8988T (cell line): ENCODE data around the gene MED28.
"Not testable (repeated sequence)": the region's sequence is repeated elsewhere in the genome, so short reads cannot be mapped to it uniquely, and the experiment has no call there.

Experiments used
- DNase-seq: peaks from one replicate; pipeline ENCODE4 v3.0.0; 2011

Gene MED28, protein sequence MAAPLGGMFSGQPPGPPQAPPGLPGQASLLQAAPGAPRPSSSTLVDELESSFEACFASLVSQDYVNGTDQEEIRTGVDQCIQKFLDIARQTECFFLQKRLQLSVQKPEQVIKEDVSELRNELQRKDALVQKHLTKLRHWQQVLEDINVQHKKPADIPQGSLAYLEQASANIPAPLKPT

DNA sequence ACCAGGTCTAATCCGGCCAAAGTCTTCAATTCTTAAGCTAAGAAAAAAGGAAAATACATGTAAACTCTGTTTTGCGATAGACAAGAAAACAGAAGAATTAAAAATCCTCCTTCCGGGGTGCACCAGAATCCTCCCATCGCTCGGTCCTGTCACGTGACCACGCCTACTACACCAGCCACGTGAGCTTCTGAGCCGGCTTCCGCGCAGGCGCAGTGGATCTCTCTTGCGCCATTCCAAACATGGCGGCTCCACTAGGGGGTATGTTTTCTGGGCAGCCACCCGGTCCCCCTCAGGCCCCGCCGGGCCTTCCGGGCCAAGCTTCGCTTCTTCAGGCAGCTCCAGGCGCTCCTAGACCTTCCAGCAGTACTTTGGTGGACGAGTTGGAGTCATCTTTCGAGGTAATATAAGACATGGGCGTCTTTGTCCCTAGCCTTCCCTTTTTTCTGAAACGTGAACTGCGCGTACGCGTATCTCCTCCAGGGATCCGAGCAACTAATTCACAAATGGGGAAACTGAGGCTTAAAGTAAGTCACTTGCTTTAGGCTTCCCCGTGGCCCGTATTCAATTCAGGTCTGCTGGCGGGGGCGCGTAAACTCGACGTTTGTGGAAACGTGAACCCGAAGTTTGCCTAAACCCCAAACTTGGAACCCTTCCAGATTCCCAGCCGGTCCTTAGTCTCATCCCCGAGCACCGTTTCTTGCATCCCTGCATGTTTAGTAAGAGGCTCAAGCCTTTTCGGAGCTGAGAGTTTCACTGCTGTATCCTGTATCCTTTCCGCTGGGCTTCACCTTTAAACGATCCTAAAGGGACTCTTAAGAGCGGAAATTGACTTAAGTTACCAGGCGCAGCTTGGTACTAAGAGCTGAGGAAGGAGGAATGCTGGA, at the start of gene MED28:
TSS of gene MED28 (plus strand) at position 226 of the 884 bp plus-strand sequence. CDS start at position 240, 14 bp downstream.
- peak; percentile 84 for DNase-seq

DNA sequence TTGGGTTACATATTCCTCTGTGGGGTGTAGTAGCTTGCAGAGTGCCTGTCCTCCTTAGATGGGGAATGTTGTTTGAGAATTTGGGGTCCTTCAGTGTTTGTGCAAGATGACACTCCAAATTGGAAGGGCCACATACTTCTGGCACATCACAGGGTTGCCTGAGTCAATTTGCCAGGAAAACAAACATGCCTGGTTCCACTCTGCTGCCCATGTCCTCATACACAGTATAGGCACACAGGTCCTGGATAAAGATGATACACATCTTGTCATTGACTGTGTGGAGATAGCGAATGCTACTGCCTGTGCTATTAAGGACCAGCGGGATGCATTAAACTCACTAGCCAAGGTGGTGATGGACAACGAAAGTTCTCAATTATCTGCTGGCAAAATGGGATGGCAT, 48.6 kb upstream of the MED28 start:
- DNase-seq, result no peak

DNA sequence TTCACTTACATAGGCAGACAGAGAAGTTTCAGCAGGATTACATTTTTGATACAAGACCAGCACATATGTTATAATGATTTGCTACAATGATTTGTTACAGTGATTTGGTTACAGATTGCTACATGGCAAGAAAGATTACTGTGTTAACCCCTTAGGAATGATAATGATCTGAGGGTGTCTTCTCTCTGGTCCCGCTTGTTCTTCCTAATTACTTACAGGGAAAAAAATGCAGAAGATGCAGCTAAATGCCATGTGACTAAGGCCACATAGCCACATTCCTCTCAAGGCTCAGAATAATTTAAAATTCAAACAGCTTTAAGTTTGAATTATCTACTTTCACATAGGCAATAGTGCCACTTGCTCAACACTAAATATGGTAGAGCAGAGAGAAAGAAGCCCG, 47.2 kb upstream of the MED28 start:
- DNase-seq, result no peak

DNA sequence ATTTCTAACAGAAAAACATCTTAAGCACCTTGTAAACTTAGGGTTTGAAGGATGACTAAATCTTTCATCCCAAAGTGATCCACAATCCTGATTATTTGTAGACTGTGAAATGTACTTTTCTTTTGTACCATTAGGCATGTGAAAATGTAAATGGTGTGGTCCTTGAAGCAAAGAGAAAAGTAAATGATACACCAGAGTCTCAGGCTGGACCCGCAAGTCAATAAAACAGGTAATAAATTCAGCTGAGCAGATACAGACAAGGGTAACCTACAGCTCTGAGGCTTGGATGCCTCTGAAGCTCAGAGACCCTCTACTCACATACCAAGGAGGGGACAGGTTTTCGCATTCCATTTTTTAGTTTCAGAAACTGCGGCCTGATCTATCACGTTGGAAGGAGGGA, 40.2 kb upstream of the MED28 start:
- DNase-seq, result no peak

DNA sequence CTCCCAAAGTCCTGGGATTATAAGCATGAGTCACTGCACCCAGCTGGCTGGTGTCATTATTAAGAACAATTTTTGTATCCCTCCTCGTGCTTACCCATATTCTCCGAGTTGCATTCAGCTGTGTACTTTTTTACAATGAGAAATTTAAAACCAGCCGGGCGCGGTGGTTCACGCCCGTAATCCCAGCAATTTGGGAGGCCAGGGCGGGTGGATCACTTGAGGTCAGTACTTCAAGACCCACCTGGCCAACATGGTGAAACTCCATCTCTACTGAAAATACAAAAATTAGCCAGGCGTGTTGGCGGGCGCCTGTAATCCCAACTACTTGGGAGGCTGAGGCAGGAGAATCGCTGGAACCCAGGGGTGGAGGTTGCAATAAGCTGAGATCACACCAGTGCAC, 39.3 kb upstream of the MED28 start:
- DNase-seq, result not testable (repeated sequence)

DNA sequence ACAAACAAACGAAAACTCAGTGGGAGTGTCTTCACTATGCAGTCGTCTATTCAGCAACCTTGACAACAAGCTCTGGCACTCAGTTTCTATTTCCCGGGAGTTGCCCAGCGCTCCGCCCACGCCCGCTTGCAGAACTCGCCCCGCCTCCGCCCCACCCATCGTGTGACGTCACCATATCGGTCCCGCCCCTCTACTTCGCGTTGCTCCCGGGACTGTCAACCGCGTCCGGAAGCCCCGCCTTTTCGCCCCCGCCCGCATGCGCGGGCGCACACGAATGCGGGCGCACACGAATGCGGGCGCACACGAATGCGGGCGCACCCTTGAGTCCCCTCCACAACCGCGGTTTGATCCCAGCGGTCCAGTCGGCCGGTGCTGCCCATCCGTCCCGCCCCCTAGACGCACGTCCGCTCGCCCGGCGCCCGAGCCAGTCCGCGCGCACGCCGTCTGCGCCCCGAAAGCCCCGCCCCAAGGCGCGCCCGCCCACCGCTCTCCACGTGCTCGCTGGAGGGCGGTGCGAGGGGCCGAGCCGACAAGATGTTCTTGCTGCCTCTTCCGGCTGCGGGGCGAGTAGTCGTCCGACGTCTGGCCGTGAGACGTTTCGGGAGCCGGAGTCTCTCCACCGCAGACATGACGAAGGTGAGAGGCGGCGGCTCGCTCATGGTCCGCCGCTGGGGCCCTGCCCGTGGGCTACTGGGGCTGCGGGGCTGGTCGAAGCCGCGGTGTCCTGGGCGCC, 37.3 kb upstream of the MED28 start, which contains the start of gene LAP3:
TSS of gene LAP3 (plus strand) at position 267 of the 733 bp plus-strand sequence. CDS start at position 535, 268 bp downstream.
- peak; percentile 81 for DNase-seq

DNA sequence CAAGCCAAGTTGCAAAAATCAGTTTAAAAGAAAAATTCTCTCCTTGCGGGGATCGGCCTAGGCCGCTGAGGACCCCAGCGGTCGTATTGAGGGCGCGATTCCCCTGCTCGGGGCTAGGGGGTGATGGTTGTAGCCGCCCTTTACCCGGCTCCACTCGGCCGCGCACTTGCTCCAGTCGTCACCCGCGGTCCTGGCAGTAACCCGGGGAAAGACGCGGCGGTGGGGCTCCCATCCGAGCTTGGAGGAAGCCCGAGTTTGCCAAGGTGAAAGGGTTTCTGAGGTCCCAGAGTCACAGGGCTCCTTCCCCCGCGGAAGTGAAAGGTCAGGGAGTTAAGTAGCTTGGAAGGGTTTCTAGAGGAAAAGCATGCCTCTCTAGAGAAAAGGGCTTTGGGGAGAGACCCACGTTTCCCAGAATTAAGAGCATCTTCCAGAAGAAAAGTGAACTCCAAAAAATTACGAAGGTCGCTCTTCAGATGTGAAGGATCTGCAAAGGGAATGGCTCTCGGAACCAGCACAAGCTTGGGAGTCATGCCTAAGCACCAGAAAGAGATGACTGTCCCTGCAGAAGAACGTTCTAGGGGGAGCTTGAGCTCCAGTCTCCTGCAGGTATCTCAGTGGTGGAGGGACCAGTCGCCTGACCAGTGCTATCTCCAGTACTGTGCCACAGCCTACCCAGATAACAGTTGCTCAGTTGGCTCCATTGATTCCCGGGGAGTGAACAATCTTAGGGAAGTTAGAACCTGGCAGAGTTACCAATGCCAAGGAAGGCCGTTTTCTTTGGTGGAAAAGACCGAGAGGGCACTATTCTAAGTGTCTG, 36.6 kb upstream of the MED28 start:
- DNase-seq, result peak; percentile 39

DNA sequence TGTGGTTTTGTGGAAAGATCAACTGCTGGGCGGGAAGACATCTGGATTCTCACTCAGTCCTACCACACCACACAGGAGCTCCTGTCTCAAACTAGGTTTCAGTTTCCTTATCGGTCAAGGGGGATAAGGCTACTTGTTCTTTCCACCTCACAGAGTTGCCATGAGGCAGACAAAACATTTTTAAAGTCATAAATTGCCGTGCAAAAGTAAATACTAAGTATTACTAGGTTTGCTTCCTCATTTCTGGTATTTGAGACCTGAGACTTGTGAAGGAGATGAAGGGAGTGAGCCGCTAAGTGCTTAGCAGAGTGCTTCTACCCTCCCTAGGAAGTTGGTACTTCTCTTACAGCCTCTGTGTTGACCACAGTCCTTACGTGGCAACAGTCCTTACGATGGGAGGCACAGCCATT, 36.0 kb upstream of the MED28 start:
- no peak for DNase-seq

DNA sequence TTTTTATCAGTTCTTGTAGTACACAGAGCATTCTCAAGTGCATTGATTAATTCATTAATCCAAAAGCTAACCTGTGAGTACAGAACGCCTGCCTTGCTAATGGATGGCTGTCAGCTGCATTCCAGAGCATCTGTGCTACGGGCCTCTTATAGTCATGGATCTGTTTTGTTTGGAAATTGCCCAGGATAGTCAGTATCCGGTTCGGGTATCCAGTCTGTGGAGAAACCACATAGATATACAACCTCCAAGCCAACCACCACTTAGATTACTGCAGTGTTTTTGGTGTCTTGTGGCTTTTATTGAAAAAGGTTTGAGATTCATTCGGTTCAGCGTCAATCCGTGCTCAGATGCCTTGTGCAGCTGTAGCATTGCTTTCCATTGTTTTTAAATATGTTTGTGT, 33.5 kb upstream of the MED28 start:
- no peak for DNase-seq

DNA sequence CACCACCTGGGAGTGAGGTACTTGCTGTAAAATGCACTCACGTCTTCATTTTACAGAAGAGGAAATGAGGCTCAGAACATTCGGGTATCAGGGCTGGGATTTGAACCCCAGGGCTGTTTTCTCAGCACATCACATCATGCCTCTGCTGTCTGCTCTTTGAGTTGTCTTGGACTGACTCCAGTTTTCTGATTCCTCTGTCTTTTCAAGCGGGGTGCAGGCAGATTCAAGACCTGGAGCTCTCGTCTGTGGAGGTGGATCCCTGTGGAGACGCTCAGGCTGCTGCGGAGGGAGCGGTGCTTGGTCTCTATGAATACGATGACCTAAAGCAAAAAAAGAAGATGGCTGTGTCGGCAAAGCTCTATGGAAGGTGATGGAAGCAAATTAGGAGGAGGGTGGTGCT, 31.2 kb upstream of the MED28 start:
- no peak for DNase-seq

DNA sequence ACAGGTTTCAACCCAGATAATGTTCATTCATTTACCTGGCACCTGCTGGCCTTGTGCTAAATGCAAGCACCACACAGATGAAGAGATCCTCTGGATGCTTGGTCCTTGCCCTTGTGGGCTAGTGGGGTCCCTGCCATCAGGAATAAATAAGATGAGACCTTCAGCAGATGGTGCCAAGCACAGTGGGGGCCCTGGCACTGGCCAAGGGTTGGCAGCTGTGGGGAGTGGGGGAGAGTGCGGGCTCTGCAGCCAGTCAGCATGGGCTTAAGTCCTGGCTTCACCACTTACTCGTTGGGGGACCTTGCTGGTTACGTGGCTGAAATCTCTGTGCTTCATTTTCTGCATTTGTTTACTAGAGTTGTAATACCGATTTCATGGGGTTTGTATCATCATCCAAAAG, 30.5 kb upstream of the MED28 start:
- no peak for DNase-seq

DNA sequence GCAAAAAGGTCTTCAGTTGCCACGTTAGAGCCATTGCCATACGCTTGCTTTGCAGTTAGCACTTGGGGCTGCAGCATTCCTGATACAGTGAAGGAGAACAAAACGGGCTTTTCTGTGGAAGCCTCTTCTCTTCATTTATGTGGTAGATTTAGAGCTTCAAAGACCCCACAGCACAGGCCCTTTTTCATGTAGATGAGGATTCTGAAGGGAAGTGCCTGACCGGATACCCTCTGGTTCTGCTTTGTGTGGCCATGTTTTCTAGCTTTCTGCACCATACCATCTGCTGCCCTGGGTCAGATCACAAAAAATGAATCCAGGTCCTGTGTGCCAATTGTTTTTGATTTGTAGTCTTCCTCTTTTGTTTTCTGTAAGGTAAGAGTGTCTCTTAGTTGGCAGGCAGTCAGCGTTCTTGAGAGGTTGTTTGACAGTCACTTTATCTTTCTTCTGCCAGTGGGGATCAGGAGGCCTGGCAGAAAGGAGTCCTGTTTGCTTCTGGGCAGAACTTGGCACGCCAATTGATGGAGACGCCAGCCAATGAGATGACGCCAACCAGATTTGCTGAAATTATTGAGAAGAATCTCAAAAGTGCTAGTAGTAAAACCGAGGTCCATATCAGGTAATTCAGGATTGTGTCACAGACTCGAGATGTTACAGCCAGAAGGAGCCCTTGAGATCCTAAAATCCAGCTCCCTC, 29.8 kb upstream of the MED28 start:
- no peak for DNase-seq

DNA sequence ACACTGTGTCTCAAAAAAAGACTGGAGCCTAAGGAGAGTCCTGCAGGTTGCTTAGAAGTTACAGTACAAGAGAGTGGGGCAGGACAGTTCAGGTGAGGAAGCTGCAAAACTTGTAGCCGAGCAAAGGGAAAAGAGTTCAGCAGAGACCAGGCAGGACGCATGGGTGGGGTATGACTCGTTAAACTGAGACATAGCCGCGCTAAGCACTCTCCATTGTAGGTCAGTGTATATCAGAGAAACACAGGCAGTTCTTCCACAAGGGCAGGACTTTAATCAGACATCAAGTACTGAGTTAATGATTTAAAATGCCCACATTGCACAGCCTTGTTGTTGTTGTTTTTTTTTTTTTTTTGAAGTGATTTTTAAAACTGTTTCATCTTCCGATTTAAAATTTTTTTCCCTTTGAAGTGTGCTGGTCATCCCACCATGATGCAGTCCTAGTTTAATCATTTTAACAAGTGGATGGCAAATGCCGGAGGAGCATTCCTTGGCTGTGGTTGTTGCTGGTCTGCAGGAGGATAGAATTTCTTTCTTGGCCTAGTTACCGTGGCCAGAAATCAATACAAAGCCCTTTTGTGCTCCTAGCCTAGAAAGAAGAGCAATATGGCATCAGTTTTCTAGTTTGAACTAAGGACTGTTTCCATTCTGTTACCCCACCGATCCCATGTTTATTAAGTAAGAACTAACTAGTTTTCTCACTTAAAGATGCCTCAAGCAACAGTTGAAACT, 27.2 kb upstream of the MED28 start:
- no peak for DNase-seq

DNA sequence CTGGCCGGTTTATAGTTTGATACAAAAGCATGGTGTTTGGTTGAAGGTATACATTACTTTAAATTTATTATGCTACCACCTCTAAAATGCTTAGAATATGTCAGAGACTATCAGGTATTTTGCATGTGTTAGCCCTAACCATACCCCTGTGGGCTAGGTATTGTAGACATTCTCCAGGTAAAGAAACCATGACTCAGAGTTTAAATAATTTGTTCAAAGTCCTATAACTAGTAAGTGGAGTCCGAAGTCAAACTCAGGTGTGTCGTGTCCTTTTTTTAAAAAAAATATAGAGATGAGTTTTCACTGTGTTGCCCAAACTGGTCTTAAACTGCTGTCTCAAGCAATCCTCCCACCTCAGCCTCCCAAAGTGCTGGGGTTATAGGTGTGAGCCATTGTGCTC, 25.1 kb upstream of the MED28 start:
- no peak for DNase-seq

DNA sequence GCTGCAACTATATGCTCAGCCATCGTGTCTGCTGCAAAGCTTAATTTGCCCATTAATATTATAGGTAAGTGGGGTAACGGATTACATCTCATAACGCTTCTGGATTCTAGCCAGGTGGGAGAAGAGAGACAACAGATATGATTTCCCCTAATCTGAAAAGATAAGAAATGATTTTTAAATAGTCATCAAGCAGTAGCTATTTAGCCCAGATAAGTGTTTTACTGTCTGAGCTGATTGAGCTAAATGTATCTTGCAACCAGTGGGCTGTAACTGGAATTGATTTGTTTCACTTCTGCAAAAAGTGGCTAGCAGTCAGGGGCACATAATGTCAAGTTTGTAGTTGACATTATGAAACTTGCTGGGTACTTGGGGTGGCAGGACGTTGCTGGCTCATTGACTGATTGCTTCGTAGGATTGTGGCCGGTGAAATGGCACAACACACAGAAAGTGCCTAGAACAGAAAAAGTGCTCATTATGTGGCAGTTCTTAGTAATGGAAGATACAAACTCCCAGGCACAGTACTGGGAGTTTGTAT, 18.9 kb upstream of the MED28 start:
- DNase-seq, result no peak

DNA sequence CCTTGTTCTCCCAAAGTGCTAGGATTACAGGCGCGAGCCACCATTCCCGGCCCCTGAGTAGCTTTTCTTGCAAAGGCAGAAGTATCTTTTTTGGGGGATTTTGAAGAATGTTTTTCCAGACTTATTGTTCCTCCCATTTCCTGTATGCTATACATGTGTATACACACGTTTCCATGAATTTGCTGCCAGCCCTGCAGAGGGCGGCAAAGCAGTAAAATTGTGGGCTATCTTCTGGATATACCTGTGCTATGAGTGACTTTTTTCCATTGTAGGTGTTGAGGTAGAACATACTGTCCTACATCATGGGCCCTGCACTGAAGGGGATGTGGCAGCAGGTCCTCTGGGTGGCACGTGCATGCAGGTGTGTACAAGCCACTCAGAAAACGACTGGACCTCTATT, 16.9 kb upstream of the MED28 start:
- no peak for DNase-seq

DNA sequence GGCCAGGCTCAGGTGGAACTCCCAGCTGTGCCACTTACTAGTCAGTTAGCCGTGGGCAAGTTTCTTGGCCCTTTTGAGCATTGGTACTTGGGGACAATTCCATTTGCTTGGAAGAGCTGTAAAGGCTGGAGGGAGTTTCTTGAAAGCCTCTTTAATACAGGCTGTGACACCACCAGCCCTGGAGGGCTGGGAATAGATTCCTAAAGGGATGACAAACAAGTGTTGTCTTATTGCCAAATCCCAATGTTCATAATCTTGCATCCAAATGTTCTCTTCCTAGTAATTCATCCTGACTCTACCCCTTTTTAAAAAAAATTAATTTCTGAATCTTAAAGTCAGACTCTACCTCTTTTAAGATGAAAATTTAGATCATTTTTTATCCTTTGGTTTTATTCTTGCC, 14.6 kb upstream of the MED28 start:
- DNase-seq, result no peak

DNA sequence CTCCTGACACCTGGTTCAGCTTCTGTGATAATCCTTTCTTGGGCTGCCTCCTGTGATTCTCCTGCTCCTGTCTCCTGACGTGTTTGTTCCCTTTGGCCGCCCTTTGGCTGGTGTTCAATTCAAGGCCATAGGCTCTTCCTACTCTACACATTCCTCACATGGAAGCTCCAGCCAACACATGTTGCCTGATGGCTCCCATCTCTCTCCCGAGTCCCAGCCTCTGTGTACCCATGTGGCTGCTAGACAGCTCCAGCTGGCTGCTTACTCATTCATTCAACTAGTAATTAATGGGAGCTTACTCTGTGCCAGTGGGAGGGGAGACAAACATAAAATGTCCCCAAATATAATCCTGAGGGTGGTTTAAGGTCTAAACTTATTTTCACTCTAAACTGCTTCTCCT, 9.2 kb upstream of the MED28 start:
- DNase-seq, result no peak

DNA sequence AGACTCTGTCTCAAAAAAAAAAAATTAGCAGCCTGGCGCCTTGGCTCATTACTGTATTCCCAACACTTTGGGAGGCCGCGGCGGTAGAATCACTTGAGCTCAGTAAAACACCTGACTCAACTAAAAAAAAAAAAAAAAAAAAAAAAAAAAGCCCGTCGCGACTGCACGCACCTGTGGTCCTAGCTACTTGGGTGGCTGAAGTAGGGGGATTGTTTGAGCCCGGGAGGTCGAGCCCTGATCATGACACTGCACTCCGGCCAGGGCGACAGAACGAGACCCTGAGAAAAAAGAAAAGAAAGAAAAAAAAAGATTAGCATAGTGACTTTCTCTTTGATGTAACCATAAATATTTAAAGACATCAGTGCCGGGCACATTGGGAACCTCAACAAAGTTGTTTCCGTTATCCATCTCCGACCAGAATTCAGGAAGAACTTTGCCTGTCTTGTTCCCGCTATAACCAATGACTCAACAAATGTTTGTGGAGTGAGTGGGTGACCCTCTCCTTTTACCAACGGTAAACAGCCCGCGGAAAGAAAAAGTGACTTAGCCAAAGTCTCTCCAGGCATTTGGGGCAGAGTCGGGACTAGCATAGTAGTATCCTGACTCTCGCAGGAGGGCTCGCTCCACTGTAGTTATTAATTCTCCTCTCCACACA, 553 bp upstream of the MED28 start:
- DNase-seq, result no peak

DNA sequence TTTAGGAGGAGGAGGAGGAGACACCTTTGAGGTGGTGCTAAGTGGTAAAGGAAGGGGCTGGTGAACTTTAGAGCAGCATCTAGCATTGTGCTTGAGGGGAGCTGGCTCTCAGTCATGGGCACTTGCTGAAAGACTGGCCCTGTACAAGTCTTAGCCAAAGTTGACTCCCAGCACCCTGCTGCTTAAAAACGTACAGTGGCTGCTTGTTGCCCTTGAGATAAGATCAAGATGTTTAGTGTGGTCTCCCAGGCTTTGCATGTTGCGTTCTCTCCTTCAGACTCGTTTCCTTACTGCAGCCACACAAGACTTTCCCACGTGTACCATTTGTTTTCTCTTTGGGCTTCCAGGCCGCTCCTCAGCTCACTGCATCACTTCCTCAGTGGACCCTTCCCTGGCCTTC, 1.8 kb downstream of the MED28 start:
- DNase-seq, result no peak

DNA sequence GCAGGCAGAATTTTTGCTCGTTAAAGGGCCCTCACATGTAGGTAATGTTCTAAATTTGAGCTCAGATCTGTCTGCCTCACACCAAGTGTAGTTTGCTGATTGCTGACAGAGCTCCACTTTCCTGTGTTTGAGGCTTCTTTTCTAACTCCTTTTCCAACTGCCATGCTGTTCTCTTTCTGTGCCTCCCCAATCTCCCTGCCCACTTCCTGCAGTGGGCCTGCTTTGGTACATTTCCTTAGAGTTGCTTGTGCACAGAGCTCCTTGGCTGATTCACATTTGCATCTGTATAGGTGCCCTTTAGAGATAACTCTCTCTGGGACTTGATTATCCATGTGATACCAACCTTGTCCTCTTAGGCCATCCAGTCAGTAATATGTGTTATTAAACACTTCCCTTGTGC, 4.5 kb downstream of the MED28 start:
- DNase-seq, result no peak
